ENCODE measurements around the gene TOE1. TPM values are rescaled to one million over a fixed set of nuclear protein-coding genes. Genes with fewer than 3 reads are reported as not detected.

TOE1 gene
- total RNA-seq, 2 donors from 2014 or later: 9.6 to 16.7 TPM

DNA sequence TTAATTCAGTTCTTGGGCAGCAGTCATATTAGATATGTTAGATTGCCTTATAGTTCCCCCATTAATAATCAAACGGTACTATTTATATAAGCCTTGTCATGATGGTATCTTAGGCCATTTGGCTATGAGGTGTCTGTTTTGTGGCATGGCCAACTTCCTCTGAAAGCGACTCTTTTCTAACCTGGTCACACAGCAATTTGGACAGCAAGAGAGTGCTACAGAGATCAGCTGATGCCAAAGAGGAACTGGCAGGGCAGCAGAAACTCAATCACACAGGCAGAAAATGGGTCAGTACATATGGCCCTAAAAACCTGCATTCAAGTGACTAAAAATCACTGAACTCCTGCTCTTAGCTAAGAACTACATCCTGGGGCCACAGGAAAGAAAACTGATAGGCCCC lies 13.7 kb downstream of the TOE1 start:
- Mint-ChIP-seq H3K27me3 (ENCODE audit: insufficient read depth) (no peaks in the 10 kb centered on the region), H3K36me3 (ENCODE audit: low read depth) (peaks cover 1% of the 10 kb centered on the region), H3K27ac (no peak overlapping the region), H3K4me1 (peaks cover 2% of the 10 kb centered on the region), H3K9me3 (no peaks in the 10 kb centered on the region), H3K4me3 (no peak overlapping the region)
- H3K9me3 ChIP-seq (ENCODE audit: control insufficient read depth, low read length): no peaks in the 10 kb centered on the region
- 83 to 98% methylated on average over 2 of the region's 2 CpGs for WGBS, 2 experiments (ENCODE audit: insufficient coverage in 1 of 2, insufficient read length in 1 of 2)
- no peaks in the 10 kb centered on the region for H3K27me3 ChIP-seq (ENCODE audit: control insufficient read depth, insufficient read depth, low read length, poor library complexity, severe bottlenecking)
- no peak overlapping the region for H3K27ac ChIP-seq (ENCODE audit: low read depth, low read length)
- H3K36me3 ChIP-seq (ENCODE audit: control insufficient read depth, insufficient read depth, low read length): no peaks in the 10 kb centered on the region
- no peak overlapping the region for H3K4me3 ChIP-seq (ENCODE audit: low read length)
- no peak for DNase-seq
- H3K9ac ChIP-seq (ENCODE audit: extremely low read depth, low read length, poor library complexity, severe bottlenecking): no peak overlapping the region
- TF ChIP-seq, protein P1, sequence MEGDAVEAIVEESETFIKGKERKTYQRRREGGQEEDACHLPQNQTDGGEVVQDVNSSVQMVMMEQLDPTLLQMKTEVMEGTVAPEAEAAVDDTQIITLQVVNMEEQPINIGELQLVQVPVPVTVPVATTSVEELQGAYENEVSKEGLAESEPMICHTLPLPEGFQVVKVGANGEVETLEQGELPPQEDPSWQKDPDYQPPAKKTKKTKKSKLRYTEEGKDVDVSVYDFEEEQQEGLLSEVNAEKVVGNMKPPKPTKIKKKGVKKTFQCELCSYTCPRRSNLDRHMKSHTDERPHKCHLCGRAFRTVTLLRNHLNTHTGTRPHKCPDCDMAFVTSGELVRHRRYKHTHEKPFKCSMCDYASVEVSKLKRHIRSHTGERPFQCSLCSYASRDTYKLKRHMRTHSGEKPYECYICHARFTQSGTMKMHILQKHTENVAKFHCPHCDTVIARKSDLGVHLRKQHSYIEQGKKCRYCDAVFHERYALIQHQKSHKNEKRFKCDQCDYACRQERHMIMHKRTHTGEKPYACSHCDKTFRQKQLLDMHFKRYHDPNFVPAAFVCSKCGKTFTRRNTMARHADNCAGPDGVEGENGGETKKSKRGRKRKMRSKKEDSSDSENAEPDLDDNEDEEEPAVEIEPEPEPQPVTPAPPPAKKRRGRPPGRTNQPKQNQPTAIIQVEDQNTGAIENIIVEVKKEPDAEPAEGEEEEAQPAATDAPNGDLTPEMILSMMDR (conservative IDR thresholded peaks at IDR 0.05): no peak
- H3K4me1 ChIP-seq (ENCODE audit: control insufficient read depth, insufficient read depth, low read length): no peaks in the 10 kb centered on the region

DNA sequence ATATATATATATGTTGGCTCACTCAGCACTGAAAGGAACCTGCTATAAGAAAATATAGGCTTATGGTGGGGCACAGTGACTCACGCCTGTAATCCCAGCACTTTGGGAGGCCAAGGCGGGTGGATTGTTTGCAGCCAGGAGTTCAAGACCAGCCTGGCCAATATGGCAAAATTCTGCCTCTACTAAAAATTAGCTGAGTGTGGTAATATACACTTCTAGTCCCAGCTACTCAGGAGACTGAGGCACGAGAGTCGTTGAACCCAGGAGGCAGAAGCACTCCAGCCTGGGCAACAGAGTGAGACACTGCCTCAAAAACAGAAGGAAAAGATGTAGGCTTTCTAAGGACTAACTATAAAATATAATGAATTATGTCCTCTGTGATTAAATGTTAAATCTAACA lies 14.9 kb downstream of the TOE1 start:
- 97 to 100% methylated on average over 4 of the region's 4 CpGs for WGBS, 2 experiments (ENCODE audit: insufficient coverage in 1 of 2, insufficient read length in 1 of 2)
- no peak overlapping the region for H3K27ac Mint-ChIP-seq

DNA sequence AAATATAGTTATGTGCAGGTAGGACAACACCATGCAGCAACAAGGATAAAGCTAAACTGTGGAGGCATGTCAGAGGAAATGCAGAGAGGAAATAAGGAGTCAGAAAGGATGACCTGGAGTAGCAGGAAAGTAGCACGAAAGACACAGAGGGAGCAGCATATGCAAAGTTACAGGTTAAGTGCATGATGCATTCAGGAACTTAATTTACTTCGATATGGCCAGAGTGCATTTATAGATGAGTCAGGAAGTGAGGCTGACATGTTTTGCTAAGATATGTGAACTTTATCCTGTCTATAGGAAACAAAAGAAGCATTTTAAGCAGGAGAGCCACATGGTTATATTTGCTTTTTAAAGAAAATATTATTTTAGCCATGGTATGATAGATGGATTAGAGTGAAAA lies 15.7 kb downstream of the TOE1 start:
- 87% methylated on average over 2 of the region's 2 CpGs for WGBS, 2 experiments (ENCODE audit: insufficient coverage in 1 of 2, insufficient read length in 1 of 2)
- Mint-ChIP-seq H3K36me3 (ENCODE audit: low read depth) (peaks cover 1% of the 10 kb centered on the region), H3K27ac (no peak overlapping the region), H3K4me3 (no peak overlapping the region), H3K9me3 (no peaks in the 10 kb centered on the region), H3K4me1 (peaks cover 11% of the 10 kb centered on the region), H3K27me3 (ENCODE audit: insufficient read depth) (no peaks in the 10 kb centered on the region)
- Histone ChIP-seq H3K9ac (ENCODE audit: extremely low read depth, low read length, poor library complexity, severe bottlenecking) (no peak overlapping the region), H3K4me1 (ENCODE audit: control insufficient read depth, insufficient read depth, low read length) (no peaks in the 10 kb centered on the region), H3K4me3 (ENCODE audit: low read length) (no peak overlapping the region), H3K36me3 (ENCODE audit: control insufficient read depth, insufficient read depth, low read length) (no peaks in the 10 kb centered on the region), H3K27me3 (ENCODE audit: control insufficient read depth, insufficient read depth, low read length, poor library complexity, severe bottlenecking) (no peaks in the 10 kb centered on the region), H3K9me3 (ENCODE audit: control insufficient read depth, low read length) (no peaks in the 10 kb centered on the region), H3K27ac (ENCODE audit: low read depth, low read length) (no peak overlapping the region)
- DNase-seq: no peak
- TF ChIP-seq, protein P1 (conservative IDR thresholded peaks at IDR 0.05): no peak

More for the DNA sequence above, 14.9 kb downstream of the TOE1 start:
- Histone ChIP-seq H3K4me1 (ENCODE audit: control insufficient read depth, insufficient read depth, low read length) (no peaks in the 10 kb centered on the region), H3K4me3 (ENCODE audit: low read length) (no peak overlapping the region), H3K27me3 (ENCODE audit: control insufficient read depth, insufficient read depth, low read length, poor library complexity, severe bottlenecking) (no peaks in the 10 kb centered on the region), H3K9ac (ENCODE audit: extremely low read depth, low read length, poor library complexity, severe bottlenecking) (no peak overlapping the region), H3K36me3 (ENCODE audit: control insufficient read depth, insufficient read depth, low read length) (no peaks in the 10 kb centered on the region), H3K27ac (ENCODE audit: low read depth, low read length) (no peak overlapping the region), H3K9me3 (ENCODE audit: control insufficient read depth, low read length) (no peaks in the 10 kb centered on the region)
- DNase-seq: no peak
- Mint-ChIP-seq H3K27me3 (ENCODE audit: insufficient read depth) (no peaks in the 10 kb centered on the region), H3K4me1 (peaks cover 2% of the 10 kb centered on the region), H3K36me3 (ENCODE audit: low read depth) (peaks cover 1% of the 10 kb centered on the region), H3K9me3 (no peaks in the 10 kb centered on the region), H3K4me3 (no peak overlapping the region)
- TF ChIP-seq, protein P1 (conservative IDR thresholded peaks at IDR 0.05): no peak

All from endodermal cell (in vitro differentiated cells).